HUDEP-2 (cell line): ENCODE measurements around the gene CNPY2.

Experiments
- DNase-seq, 76 experiments: peaks; one replicate each; lab custom pipeline; 2025; ENCODE audit not compliant: unreplicated experiment in 76 of 76; lab: John Stamatoyannopoulos, UW

CNPY2 gene

DNA sequence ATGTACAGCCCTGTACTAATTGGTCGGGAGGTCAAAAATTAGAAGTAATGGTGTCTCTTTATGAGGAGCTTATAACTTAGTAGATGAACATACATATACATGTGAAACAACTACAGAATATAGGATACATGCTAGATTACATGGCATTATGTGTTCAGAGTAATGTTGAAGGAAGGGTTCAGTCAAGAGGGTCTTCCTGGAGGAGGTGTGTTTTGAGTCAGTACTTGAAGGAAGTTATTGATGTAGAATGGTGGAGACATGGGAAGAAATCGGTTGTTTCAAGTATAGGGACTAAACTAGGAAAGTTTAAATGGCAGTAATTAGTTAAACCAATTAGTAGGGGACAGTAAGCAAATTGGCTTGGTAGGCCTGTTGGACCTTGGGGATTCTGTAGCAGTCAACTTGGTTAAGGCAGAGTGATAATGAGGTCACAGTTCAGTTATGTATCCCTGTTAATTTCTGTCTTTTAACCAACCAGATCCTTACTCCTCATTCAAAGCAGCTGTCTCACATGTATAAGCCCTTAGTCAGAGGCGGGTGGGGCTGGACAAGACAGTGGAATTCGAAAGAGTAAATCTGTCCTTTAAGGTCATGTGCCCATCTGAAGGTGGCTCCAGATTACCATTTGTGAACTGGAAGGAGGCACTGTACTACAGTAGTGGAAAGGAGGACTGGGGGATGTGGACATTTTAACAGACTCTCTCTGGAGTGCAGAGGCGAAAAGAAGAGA is 54.1 kb downstream of the CNPY2 start:
- DNase-seq: peak in 18 of 76 experiments; percentile 5 to 34 (median 18)

DNA sequence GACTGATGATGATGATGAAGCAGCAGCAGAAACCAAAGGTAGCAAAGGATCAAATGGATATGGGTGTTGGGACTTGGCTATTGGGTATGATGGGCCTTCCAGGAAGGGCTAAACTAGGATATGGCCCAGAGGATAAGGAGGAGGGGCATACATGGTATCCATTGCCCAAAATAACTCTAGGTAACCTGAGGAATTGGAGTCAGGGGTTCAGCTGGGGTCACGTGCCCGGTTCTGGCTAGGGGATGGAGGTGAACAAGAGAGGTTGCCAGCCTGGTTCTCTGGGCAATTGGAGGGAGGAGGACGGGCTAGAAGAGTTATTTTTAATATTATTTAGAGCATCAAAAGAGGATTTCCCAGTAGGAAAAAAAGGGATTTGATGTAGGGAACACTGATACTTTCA is 54.9 kb downstream of the CNPY2 start:
- no peak for DNase-seq

DNA sequence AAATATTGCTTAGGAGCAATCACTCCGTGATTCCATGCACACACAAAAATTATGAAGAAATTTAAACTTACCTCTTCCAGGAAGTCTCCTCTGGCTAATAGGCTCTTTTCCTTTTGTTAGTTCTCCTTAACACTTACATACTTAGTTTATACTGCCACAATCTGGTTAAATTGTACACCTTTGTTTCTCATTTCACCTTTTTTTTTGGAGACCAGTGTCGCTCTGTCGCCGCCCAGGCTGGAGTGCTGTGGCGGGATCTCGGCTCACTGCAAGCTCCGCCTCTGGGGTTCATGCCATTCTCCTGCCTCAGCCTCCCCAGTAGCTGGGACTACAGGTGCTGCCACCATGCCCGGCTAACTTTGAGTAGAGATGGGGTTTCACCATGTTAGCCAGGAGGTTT is 55.4 kb downstream of the CNPY2 start:
- no peak for DNase-seq
